EH (cell line): ENCODE measurements around the gene PRKACG.
"Not testable (repeated sequence)": the region's sequence is repeated elsewhere in the genome, so short reads cannot be mapped to it uniquely, and the experiment has no call there.

ENCODE experiments used
- DNase-seq: peaks from one replicate; pipeline ENCODE4 v3.0.0-alpha.2; 2015; ENCODE audit warnings: low read depth

The PRKACG gene

DNA sequence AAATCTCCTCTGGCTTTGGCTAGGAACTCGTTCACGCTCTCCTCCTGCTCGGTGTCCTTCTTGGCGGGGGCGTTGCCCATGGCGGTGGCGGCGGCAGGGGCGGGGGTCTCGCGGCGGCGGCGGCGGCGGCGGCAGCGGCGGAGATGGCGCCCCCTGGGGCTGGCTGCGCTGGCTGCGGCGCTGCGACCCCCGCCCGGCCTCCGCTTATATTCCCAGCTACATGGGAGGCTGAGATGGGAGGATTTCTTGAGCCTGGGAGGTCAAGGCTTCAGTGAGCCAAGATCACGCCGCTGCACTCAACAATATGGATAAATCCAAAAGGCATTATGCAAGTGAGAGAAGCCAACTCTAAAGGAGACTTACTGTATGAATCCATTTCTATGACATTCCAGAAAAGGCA is at the start of gene PRKACG:
TSS of gene PRKACG (minus strand) at position 101 of the 400 bp plus-strand sequence. CDS start at position 80, 21 bp downstream.
- DNase-seq = no peak

DNA sequence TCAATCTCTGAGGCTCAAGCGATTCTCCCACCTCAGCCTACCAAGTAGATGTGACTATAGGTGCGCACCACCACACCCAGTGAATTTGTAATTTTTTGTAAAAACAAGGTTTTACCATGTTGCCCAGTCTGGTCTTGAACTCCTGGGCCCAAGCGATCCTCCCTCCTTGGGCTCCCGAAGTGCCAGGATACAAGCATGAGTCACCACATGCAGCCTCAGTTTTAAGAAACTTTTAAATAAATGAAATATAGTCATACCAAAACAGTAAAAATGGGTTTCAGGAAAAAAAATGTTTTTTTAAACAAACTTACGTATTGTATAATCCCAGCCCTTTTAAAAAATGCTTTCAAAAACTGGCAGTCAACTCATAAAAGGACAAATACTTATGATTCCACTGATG is 48.3 kb upstream of the PRKACG start:
- DNase-seq = no peak

DNA sequence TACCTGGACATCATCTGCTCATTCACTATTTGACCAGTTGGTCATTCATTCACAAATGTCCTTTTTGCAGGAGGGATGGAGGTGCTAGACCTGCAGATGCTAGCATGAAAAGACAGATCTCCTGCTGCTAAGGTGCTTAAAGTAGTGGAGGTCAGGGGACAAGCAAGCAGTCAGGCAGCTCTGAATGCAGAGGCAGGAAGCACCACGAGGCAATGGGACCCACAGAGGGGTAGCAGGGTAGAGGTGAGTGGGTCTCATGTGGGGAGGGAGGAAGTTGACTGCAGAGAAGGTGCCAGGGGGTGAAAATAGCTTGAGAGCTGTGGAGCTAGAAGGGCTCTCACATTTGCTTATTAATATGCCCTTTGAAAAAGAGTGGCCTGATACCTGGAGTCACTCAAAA is 46.9 kb upstream of the PRKACG start:
- no peak for DNase-seq

DNA sequence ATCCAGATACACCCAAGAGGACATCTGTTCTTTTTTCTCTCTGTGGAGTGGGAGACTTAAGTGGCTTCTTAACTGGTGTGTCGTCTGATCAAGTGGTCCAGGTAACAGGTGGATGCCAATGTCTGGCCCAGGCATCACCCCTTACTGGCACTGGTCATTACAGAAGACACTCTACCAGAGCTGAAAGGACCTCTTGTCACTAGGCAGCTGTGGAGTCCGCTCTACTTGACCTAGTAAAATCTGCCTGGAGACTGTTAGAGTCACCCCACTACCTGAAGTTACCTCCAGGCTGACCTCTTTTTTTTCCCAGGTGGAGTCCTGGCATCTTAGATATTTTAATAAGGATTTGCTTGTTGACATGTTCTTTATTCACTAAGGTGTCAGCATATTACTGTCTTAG is 44.2 kb upstream of the PRKACG start:
- no peak for DNase-seq

DNA sequence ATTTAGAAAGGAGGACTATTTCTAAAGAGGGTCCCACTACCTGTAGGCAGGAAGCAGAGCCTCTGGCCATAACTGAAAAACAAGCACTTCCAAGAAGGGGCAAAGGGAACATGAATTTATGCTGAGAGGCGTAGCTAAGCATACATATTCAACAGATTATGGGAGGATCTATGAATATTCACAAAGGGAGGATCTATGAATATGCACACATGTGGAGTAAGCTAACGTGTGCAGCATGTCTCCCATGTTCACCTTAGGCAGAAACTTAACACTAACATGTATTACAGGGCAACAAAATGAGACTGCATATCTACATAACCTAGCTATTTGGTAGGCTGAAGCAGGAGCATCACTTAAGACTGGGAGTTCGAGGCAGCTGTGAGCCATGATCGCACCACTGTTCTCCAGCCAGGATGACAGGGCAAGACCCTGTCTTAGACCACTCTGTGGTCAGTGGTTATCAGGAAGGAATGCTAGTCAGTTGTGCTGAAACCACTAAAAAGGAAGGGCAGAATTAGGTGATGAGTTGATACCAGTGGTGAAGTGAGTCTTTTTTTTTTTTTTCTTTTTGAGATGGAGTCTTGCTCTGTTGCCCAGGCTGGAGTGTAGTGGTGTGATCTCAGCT is 42.4 kb upstream of the PRKACG start:
- DNase-seq = no peak

DNA sequence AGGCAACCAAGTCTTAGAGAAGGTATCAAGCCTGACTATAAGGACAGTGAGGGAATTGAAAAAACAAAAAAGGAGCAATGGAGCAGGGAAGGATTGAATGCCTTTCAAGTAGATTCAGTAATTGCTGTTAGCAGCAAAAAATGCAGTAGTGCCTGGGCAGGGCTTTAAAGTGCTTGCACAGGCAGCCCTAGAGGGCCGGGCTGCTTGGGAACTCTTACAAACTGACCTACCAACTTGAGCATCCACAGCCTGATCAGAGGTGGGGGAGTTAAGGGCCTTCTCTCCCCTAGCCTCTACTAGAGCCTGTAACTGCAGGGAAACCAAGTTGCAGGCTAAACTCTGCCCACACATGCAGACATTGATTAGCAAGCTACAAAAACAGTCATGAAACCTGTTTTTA is 41.1 kb upstream of the PRKACG start:
- DNase-seq = no peak

DNA sequence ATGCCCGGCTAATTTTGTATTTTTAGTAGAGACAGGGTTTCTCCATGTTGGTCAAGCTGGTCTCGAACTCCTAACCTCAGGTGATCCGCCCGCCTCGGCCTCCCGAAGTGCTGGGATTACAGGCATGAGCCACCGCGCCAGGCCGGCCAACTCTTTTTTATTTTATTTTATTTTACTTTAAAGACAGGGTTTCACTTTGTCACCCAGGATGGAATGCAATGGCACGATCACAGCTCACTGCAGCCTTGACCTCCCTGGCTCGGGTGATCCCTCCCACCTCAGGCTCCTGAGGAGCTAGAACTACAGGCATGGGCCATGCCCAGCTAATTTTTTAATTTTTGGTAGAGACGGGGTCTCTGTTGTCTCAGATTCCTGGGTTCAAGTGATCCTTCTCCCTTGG is 37.0 kb upstream of the PRKACG start:
- DNase-seq = not testable (repeated sequence)

DNA sequence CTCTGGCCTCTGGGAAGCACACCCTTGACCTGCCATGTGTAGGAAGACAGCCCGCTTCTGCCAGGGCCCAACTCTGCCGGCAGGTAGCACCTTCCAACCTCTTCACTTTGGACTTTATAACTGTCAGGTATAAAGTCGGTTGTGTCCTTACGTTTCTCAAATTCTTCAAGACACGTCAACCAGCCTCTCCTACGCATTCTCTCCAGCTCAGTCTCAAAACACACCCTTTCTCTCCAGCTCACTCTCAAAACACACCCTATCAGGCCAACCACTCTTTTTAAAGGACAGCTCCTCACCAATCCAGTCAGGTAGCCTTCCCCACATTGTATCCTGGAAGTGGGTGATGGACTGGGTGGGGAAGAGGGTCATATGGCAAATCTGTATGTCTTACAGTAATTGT is 35.2 kb upstream of the PRKACG start:
- DNase-seq = no peak

DNA sequence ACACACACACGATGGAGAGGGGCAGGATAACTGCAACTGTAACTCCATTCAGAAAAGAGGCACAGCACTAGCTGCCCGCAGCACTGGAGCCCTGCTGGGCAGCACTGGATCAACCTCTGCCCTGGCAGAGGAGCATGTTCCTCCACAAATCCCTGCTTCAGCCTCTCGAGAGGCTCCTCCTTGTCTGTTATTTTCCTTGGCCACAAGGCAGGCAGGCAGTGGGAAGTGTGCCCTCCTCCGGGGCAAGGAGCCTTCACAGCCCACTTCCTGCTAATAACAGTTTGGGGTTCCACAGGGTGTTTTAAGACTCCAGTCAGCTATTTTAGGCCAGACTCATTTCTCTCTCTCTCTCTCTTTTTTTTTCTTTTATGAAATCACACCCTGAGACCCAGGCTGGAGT is 33.5 kb upstream of the PRKACG start:
- DNase-seq = peak; percentile 18

DNA sequence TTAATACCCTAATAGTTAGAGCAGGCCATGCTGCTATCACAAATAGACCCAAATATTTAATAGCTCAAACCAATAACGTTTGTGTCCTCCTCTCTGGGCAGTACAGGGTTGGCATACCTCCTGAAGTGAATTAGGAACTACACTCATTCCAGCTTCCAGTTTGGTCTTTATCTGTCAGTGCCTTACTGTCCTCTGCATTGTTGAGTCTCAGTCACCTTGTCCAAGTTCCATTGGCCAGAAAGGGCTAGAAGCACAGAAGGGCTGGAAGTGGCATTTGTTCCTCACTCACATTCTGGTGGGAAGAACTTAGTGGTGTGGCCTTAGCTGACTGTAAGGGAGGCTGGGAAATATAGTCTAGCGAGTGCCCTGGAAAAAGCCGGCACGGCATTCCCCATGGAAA is 32.8 kb upstream of the PRKACG start:
- DNase-seq = no peak

DNA sequence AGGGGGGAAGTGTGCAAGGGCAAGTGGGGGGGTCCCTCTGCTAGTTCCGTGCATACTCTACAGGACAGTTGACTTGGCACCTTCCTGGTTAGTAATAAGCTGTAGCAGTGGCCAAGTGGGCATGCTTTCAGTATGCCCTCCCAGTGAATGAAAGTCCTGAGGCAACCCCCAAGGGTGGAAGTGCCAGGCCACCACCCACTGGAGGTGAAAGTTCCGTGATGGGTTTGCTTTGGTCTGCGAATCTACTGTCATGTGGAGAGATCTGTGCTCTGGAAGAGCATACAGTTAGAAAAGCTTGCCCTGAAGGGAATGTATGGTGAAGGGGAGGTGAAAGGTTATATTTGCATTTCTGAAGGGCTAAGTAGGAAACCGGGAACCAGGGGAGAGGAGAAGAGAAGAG is 31.9 kb upstream of the PRKACG start:
- DNase-seq = no peak

DNA sequence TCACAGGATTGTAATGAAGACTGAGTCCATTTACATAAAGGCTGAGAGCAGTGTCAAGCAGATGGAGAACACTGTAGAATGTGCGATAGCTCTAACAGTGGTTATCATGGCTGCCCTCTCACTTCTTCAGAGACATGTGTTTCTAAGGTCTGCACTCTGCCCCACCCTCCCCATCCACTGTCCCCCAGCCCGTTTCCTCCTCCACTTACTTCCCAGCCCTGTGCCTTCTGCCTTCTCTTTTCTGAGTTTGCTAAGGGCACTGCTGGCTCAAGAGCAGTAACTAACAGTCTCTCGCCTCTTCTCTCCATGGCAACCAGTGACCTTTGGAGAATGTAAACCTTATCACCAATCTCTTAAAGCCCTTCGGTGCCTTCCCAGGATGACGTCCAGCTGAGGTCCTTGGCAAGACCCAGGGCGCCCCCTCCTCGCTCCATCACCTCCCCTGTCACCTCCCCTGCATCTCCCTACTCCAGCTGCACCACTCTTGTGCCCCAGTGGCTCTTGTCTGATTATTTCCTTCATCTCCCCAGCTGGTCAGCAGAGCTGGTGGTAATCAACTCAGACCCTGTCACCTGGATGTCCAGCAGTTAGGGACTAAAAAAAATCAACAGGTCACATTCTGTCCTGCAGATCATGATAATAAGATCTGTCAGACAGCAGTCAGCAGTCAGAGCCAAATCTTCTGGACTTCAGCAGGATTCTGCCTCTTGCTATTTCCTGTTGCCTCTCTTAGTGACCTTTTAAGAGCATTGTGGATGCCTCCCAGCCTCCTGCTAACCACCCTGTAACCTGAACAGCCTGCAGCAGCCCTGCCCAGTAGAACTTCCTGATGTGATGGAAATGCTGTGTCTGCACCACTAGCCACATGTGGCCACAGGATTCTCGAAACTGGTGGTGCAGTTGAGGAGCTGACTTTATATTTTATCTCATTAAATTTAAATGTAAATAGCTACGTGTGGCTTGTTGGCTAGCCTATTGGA is 30.6 kb upstream of the PRKACG start:
- peak; percentile 74 for DNase-seq

DNA sequence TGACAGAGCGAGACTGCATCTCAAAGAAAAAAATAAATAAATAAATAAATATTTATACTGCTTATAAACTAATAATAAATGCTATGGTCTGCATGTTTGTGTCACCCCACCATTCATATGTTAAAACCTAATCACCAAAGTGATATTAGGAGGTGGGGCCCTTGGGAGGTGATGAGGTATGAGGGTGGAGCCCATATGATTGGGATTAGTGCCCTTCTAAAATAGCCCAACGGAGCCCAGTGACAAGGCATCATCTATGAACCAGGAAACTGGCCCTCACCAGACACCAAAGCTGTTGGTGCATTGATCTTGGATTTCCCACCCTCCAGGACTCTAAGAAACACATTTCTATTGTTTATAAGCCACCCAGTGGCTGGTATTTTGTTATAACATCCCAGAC is 26.7 kb upstream of the PRKACG start:
- DNase-seq = no peak

DNA sequence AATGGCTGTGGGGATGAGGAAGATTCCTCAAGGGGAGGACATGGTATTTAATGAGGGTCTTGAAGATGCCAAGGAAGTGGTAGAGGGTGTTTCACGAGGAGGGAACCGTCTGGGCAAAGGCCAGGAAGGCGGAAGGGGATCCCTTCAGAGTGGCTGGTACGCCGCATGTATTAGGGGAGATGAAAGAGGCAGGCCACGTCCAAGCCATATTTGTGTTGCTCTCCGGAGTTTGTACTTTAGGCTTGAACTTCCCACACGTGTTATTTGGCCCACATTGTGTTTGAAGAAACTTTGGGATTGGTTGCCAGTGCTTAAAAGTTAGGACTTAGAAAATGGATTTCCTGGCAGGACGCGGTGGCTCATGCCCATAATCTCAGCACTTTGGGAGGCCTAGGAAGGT is 22.9 kb upstream of the PRKACG start:
- no peak for DNase-seq

DNA sequence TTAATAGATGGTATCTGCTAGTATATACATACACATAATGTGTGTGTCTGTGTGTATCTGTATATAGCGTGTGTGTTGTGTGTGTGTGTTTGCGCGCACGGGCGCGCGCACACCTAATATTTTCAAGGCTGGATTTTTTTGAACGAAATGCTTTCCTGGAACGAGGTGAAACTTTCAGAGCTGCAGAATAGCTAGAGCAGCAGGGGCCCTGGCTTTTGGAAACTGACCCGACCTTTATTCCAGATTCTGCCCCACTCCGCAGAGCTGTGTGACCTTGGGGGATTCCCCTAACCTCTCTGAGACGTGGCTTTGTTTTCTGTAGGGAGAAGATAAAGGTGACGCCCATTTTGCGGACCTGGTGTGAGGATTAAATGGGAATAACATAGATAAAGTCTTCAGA is 22.4 kb upstream of the PRKACG start:
- DNase-seq = no peak

DNA sequence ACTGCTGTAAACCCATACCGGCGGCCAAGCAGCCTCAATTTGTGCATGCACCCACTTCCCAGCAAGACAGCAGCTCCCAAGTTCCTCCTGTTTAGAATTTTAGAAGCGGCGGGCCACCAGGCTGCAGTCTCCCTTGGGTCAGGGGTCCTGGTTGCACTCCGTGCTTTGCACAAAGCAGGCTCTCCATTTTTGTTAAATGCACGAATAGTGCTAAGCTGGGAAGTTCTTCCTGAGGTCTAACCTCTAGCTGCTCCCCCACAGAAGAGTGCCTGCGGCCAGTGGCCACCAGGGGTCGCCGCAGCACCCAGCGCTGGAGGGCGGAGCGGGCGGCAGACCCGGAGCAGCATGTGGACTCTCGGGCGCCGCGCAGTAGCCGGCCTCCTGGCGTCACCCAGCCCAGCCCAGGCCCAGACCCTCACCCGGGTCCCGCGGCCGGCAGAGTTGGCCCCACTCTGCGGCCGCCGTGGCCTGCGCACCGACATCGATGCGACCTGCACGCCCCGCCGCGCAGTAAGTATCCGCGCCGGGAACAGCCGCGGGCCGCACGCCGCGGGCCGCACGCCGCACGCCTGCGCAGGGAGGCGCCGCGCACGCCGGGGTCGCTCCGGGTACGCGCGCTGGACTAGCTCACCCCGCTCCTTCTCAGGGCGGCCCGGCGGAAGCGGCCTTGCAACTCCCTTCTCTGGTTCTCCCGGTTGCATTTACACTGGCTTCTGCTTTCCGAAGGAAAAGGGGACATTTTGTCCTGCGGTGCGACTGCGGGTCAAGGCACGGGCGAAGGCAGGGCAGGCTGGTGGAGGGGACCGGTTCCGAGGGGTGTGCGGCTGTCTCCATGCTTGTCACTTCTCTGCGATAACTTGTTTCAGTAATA is 21.8 kb upstream of the PRKACG start, which contains the start of gene FXN:
TSS of gene FXN (plus strand) at position 315 of the 871 bp plus-strand sequence. CDS start at position 346, 31 bp downstream.
- DNase-seq = peak; percentile 81

DNA sequence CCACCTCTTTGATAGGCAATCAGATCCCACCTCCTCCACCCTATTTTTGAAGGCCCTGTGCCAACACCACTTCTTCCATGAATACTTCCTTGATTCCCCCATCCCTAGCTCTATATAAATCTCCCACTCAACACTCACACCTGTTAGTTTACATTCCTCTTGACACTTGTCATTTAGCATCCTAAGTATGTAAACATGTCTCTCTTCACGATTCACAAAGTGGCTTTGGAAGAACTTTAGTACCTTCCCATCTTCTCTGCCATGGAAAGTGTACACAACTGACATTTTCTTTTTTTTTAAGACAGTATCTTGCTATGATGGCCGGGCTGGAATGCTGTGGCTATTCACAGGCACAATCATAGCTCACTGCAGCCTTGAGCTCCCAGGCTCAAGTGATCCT is 20.2 kb upstream of the PRKACG start:
- DNase-seq = no peak

DNA sequence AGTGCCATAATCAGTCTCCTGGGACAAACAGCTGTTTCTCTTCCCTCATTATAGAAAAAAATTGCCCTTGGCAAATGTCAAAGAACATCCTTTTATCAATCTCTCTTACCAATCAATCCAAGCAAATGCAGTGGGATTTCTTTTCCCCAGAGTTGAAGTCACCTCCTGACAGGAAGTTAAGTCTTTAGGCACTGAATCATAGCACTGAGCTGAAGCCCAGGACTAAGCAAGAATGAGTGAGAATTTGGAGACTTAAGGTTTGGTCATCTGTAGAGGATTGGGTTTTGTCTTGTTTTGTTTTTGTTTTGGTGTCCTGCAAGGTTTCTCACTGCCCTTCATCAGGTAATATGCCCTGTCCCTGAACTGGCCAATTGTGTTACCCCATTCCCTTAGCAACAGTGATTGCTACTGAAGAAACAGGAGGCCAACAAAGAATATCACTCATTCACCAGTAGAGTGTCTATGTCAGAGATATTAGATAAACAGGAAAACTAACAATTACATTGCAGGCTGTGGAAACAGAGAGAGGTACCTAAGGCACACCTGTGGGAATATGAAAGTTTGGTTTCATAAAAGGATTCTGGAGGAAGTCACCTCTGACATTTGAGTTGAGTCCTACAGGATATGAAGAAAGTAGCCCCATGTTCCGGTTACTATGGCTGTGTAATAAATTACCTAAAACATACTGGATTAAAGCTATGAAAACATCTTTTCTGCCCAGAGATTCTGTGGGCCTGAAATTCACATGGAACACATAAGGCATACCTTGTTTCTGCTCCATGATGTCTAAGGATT is 17.1 kb upstream of the PRKACG start:
- peak; percentile 28 for DNase-seq

DNA sequence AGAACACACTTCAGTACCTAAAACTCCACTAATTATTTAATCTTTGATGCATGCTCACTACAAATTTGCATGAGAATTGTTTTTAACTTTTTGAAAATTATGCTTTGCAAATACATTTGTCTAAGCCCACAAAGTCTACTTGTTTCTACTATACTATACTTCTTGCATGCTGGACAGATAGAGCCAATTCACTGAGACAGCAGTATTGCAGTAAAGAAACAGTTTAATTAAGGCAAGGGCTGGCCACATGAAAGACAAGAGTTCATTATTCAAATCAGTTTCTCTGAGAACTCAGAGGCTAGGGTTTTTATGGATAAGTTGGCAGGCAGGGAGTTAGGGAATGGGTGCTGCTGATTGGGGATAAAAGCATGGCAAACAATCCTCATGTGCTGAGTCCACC is 15.6 kb upstream of the PRKACG start:
- DNase-seq = no peak

DNA sequence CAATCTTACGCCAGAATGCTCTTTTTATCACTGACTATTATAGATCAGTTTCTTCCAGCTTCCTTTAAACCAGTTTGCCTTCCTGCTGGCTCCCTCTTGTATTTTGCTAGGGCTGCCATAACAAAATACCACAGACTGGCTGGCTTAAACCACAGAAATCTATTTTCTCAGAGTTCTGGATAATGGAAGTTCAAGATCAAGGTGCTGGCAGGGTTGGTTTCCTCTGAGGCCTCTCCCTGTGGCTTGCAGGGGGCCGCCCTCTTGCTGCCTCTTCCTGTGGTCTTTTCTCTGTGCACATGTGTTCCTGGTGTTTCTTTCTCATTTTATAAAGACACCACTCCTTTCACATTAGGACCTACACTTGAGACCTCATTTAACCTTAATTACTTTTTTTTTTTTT is 14.8 kb upstream of the PRKACG start:
- DNase-seq = no peak

DNA sequence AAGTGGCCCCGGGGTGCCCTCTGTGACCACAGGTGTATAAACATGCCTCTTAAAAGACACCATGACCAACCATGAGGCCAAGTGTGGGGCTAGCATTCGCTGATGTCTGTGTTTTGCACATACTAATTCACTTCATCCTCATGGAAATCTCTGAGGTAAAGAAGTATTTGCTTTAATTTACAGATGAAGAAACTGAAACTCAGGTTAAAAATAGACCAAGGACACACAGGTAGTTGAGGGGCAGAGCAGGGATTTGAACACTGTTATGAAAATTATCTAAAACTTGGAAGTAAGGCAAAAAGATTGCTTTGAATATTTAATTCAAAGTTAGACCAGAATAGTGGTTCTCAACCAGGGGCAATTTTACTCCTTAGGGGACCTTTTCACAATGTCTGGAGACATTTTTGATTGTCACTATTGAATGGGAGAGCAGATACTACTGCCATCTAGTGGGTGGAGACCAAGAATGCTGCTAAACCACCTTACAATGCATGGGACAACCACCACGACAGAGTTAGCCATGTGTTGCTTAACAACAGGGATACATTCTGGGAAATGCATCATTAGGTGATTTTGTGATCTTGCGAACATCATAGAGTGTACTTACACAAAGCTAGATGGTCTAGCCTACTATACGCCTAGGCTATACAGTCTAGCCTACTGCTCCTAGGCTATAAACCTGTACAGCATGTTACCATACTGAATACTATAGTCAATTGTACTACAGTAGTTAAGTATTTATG is 13.6 kb upstream of the PRKACG start:
- DNase-seq = peak; percentile 53
